LNCaP clone FGC (cell line): ENCODE data around the gene IKBKG.

Source experiments
- DNase-seq: peaks from one replicate; pipeline ENCODE4 v3.0.0-alpha.2; 2011; ENCODE audit warnings: low read depth
- H3K4me3 ChIP-seq: 2 replicates; pipeline ENCODE4 v1.5.1; 2011; ENCODE audit warnings: mild to moderate bottlenecking, low read depth, low read length, control low read depth
- CTCF ChIP-seq: IDR thresholded peaks from 2 replicates; pipeline ENCODE4 v1.5.1; 2012; ENCODE audit warnings: mild to moderate bottlenecking; ENCODE audit not compliant: control insufficient read depth, insufficient read depth; ENCODE audit errors: extremely low read depth

The IKBKG gene

DNA sequence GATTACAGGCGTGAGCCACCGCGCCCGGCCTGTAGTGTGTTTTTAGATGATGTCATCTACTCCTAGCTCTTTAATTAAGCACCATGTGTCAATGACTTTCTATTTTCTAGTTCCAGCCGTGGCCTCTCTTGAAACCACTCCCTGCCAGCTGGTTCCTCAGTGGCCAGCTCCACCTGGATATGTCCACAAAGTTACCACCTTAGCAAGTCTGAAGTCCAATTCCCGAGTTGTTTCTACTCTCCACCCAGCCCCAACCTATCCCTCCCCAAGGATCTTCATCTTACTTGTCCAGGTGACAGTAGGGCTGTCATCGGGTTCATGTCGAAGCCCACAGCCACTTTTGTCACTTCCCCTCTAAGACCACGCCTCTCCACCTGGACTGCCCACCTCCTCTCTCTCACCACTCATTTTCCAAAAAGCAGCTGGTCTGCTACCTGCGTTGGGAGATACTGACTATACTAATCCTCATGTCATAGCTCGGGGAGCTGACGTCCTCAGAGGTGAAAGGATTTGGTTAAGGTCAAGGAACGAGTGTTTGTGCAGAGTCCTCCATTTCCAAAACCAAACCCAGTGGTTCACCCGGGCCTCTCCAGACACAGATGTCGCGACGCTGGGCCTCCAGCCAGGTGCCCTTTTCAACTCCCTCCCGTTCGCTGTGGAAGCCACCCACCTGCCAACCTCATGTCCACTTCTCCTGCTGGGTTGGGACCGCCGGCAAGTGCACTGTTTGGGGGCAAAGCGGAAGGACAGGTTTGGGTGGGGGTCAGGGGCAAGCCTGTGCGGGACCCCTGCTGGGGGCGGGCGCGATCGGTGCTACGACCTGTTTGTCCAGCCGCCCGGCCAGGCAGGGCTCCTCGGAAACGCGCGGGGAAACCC, 32.1 kb upstream of the IKBKG start:
- TF ChIP-seq CTCF: no peak
- no peak for DNase-seq
- H3K4me3 ChIP-seq: peak overlapping the region; percentile 69

- no peak for TF ChIP-seq CTCF
- no peak for DNase-seq
- H3K4me3 ChIP-seq: peak within 1 kb of the TSS; percentile 69
Observed at GRCh38 chrX:154515966-154516655, 31.3 kb upstream of the IKBKG start, which contains the start of gene FAM3A. FAM3A (minus strand) TSS chrX:154516232; CDS start chrX:154515772, 460 bp downstream.

DNA sequence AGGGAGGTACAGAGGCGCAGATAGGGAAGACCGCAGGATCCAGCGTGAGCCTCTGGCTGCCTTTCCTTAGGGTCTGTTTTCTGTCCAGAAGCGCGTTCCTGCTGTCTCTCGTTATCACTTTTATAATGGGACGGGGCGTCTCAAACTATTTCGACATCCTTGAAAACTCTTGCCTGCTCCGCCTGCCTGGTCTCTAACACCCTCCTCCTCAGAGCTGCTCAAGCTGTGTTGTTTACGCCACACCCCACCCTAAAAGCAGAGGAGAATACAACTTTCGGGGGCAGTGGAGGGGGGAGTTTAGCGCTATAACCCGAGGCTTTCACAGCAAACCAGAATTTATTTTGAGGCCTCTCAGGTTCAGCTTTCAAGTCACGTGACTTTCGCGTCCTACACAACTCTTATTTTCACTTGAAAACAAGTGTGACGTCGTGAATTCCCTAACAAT, 30.7 kb upstream of the IKBKG start:
- DNase-seq: no peak
- peak overlapping the region; percentile 56 for H3K4me3 ChIP-seq
- TF ChIP-seq CTCF: no peak

DNA sequence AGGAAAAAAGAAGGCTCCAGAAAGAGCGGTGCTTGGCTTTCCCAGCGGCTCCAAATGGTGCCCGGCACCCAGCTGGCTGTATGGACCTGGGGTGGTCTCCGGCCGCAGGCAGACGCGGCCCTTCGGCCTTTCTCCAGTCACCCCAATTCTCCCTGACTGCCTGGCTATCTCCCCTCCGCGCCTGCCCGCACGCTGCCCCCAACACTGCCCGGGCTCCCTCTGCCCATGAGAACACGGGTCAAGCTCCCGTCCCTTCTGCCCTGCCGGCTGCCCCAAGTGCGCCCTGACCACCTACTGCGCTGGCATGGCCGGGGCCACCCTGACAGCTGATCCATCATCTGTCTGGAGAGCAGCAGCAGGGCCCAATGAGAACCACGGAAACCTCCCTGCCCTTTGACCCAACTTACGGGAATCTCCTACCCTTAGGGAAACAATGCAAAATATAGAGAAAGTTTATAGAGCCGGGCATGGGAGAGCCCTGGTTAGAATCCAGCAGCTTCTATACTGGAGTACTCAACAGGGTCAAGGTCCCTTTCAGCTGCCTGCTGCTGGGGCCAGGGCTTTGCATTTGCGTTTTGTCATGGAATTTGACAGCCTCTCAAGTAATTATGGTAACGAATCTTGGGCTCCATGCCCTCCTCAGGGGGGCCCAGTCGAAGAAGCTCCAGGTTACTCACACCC, 30.2 kb upstream of the IKBKG start:
- no peak for DNase-seq
- H3K4me3 ChIP-seq: no peak overlapping the region; the same call in 1 of the 2 replicates
- no peak for TF ChIP-seq CTCF

DNA sequence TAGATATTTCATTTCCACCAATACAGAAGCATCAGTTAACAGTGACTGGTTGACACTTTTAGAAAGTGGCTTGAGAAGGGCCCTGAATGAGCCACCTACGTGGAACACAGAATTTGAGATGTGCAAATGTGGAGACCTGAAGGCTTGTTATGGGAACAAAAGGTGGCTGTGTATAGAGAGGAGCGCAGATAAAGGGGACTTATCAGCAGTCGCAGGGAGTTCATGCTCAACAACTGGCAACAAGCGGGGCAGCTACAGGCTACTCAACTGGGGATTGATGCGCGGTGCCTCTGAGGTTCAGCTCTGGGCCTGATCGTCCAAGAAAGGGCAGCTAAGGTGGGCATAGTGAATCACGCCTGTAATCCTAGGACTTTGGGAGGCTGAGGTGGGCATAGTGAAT, 28.0 kb upstream of the IKBKG start:
- DNase-seq: no peak
- no peak overlapping the region for H3K4me3 ChIP-seq
- TF ChIP-seq CTCF: no peak

DNA sequence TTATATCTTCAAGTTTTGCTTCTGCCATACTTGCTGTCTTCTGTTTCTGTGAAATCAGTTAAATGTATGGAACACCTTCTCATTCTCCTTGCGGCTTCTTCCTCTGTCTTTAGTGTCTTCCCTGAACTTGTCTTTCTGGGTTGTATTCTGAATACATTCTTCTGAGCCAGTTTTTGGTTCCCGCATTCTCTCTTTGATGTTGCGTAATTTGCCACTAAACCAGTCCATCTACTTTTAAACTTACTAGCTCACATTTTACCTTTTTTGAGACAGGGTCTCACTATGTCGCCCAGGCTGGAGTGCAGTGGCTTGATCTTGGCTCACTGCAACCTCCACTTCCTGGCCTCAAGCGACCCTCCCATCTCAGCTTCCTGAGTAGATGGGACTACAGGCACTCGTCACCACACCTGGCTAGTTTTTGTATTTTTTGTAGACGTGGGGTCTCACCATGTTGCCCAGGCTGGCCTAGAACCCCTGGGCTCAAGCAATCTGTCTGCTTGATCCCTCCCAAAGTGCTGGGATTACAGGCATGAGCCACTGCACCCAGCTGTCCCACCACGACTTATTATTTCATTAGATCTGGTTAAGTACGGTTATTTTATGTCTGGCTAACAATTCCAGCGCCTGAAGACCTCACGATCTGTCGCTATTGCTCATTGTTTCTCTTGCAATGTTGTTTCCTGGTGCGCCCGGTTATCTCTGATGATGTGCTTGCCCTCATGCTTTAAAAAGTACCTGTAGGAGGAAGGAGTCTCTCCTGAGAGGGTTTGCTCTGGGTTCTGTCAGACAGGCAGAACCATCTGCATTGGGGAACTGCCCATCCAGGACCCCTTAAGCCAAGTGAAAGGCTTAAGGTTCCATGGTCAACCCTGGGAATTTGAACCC, 21.6 kb upstream of the IKBKG start:
- no peak for DNase-seq
- no peak for TF ChIP-seq CTCF
- H3K4me3 ChIP-seq: no peak overlapping the region
